Measurements from ENCODE around the gene SMKR1. TPM values are rescaled to one million over a fixed set of nuclear protein-coding genes. Genes with fewer than 3 reads are reported as not detected.

SMKR1 gene
- total RNA-seq, 1 donor from 2014 or later, result not detected

- TF ChIP-seq CTCF (IDR thresholded peaks at IDR 0.05; ENCODE audit: unreplicated experiment), result no peak
- no peak for DNase-seq (ENCODE audit: low spot score)
- peaks cover 4% of the 10 kb centered on the region for H3K4me1 Mint-ChIP-seq (ENCODE audit: unreplicated experiment)
- no peaks in the 10 kb centered on the region for H3K9me3 Mint-ChIP-seq (ENCODE audit: unreplicated experiment)
- no peak overlapping the region for H3K27ac Mint-ChIP-seq (ENCODE audit: unreplicated experiment)
- no peaks in the 10 kb centered on the region for H3K36me3 Mint-ChIP-seq (ENCODE audit: low read depth, unreplicated experiment)
- no peak overlapping the region for H3K4me3 Mint-ChIP-seq (ENCODE audit: unreplicated experiment)
- H3K27me3 Mint-ChIP-seq (ENCODE audit: unreplicated experiment), result peaks cover 10% of the 10 kb centered on the region
Observed at GRCh38 chr7:129498021-129498420, 4.3 kb upstream of the SMKR1 start.

- no peak for DNase-seq (ENCODE audit: low spot score)
- Mint-ChIP-seq H3K36me3 (ENCODE audit: low read depth, unreplicated experiment) (peaks cover 5% of the 10 kb centered on the region), H3K4me3 (ENCODE audit: unreplicated experiment) (no peak overlapping the region), H3K4me1 (ENCODE audit: unreplicated experiment) (peaks cover 9% of the 10 kb centered on the region), H3K9me3 (ENCODE audit: unreplicated experiment) (no peaks in the 10 kb centered on the region), H3K27me3 (ENCODE audit: unreplicated experiment) (peaks cover 17% of the 10 kb centered on the region), H3K27ac (ENCODE audit: unreplicated experiment) (peak overlapping the region; percentile 59)
- TF ChIP-seq CTCF (IDR thresholded peaks at IDR 0.05; ENCODE audit: unreplicated experiment), result no peak
Observed at GRCh38 chr7:129499999-129500398, 2.3 kb upstream of the SMKR1 start.

DNA sequence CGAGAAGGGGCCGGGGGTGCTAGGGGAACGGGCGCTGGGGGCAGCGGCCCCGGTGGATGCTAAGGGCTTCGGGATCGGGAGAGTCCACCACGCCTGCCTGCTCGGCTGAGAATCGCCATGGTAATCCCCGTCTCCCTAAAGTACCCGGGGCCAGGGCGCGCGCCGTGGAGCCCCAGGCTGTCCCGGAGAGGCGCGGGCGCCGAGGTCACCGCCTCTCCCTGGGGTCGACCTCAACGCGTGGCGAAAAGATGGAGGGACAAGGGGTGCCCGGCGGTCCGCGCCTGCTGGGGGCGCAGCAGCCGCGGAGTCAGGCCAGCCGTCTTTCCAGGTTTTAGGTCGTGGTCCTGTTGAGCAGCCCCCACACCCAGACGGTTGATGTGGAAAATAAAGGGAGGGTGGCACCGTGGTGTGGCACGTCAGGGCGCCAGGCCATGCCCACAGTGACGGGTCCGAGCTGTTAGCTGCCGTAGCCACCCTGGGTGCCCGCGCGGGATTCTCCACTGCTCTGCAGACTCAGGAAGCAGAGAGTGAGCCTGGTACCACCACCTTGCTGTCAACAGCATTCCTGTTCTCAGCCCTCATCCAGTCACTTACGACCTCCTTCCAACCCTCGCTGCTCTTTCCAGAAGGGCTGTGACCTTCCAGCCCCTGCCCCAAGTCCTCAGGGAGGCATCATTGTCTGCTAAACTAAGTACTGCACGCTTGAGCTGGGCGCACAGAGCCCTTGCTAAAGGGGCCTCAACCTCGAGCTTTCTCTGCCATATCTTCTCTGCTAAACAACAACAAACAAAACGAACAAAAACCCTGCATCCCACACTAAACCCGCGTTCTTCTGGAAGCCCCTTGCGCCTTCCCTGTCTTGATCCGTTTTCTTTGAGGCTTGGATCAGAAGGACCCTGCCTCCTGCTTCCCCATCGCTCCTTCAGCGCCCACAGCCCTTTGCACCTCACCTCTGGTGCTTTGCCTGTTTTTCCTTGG is 666 bp downstream of the SMKR1 start:
- H3K9me3 Mint-ChIP-seq (ENCODE audit: unreplicated experiment), result no peaks in the 10 kb centered on the region
- peak overlapping the region; percentile 84 for H3K4me3 Mint-ChIP-seq (ENCODE audit: unreplicated experiment)
- peaks cover 9% of the 10 kb centered on the region for H3K4me1 Mint-ChIP-seq (ENCODE audit: unreplicated experiment)
- H3K27ac Mint-ChIP-seq (ENCODE audit: unreplicated experiment), result peak overlapping the region; percentile 76
- no peak for TF ChIP-seq CTCF (IDR thresholded peaks at IDR 0.05; ENCODE audit: unreplicated experiment)
- H3K27me3 Mint-ChIP-seq (ENCODE audit: unreplicated experiment), result peaks cover 15% of the 10 kb centered on the region
- DNase-seq (ENCODE audit: low spot score), result peak; percentile 23
- H3K36me3 Mint-ChIP-seq (ENCODE audit: low read depth, unreplicated experiment), result peaks cover 5% of the 10 kb centered on the region

- H3K4me1 Mint-ChIP-seq (ENCODE audit: unreplicated experiment), result peaks cover 9% of the 10 kb centered on the region
- H3K36me3 Mint-ChIP-seq (ENCODE audit: low read depth, unreplicated experiment), result peaks cover 5% of the 10 kb centered on the region
- H3K27me3 Mint-ChIP-seq (ENCODE audit: unreplicated experiment), result peaks cover 15% of the 10 kb centered on the region
- H3K9me3 Mint-ChIP-seq (ENCODE audit: unreplicated experiment), result no peaks in the 10 kb centered on the region
- H3K4me3 Mint-ChIP-seq (ENCODE audit: unreplicated experiment), result peak overlapping the region; percentile 84
- no peak for TF ChIP-seq CTCF (IDR thresholded peaks at IDR 0.05; ENCODE audit: unreplicated experiment)
- H3K27ac Mint-ChIP-seq (ENCODE audit: unreplicated experiment), result peak overlapping the region; percentile 76
- no peak for DNase-seq (ENCODE audit: low spot score)
Observed at GRCh38 chr7:129503725-129504124, 1.4 kb downstream of the SMKR1 start.

- H3K9me3 Mint-ChIP-seq (ENCODE audit: unreplicated experiment), result no peaks in the 10 kb centered on the region
- no peak for TF ChIP-seq CTCF (IDR thresholded peaks at IDR 0.05; ENCODE audit: unreplicated experiment)
- H3K36me3 Mint-ChIP-seq (ENCODE audit: low read depth, unreplicated experiment), result no peaks in the 10 kb centered on the region
- peaks cover 5% of the 10 kb centered on the region for H3K4me1 Mint-ChIP-seq (ENCODE audit: unreplicated experiment)
- no peak overlapping the region for H3K27ac Mint-ChIP-seq (ENCODE audit: unreplicated experiment)
- H3K4me3 Mint-ChIP-seq (ENCODE audit: unreplicated experiment), result no peak overlapping the region
- DNase-seq (ENCODE audit: low spot score), result no peak
- peaks cover 2% of the 10 kb centered on the region for H3K27me3 Mint-ChIP-seq (ENCODE audit: unreplicated experiment)
Observed at GRCh38 chr7:129512192-129512591, 9.9 kb downstream of the SMKR1 start.
